Measurements from ENCODE around the gene HRK. TPM values are rescaled to one million over a fixed set of nuclear protein-coding genes. Genes with fewer than 3 reads are reported as not detected.
A peak's percentile ranks its signal among the peaks of the same experiment; 100 is the strongest.

Gene HRK
- total and polyA plus RNA-seq, 8 donors = 0.06 to 0.25 (median 0.18) TPM; not detected in 5

GRCh38 chr12:116916714-116917114, 35.5 kb upstream of the HRK start:
- TF ChIP-seq EP300 (IDR thresholded peaks at IDR 0.05) = no peak
- no peak for TF ChIP-seq POLR2A (IDR thresholded peaks at IDR 0.05)
- no peak for TF ChIP-seq POLR2AphosphoS5 (IDR thresholded peaks at IDR 0.05)
- TF ChIP-seq, protein P1, sequence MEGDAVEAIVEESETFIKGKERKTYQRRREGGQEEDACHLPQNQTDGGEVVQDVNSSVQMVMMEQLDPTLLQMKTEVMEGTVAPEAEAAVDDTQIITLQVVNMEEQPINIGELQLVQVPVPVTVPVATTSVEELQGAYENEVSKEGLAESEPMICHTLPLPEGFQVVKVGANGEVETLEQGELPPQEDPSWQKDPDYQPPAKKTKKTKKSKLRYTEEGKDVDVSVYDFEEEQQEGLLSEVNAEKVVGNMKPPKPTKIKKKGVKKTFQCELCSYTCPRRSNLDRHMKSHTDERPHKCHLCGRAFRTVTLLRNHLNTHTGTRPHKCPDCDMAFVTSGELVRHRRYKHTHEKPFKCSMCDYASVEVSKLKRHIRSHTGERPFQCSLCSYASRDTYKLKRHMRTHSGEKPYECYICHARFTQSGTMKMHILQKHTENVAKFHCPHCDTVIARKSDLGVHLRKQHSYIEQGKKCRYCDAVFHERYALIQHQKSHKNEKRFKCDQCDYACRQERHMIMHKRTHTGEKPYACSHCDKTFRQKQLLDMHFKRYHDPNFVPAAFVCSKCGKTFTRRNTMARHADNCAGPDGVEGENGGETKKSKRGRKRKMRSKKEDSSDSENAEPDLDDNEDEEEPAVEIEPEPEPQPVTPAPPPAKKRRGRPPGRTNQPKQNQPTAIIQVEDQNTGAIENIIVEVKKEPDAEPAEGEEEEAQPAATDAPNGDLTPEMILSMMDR (IDR thresholded peaks at IDR 0.05) = no peak
- peak; percentile 37 to 75 for DNase-seq
- peaks cover 43 to 95% (median 69%) of the 10 kb centered on the region in 4 donors for H3K4me1 ChIP-seq
- H3K27me3 ChIP-seq = no peaks in the 10 kb centered on the region
- intact Hi-C loops (cut with DNase I; ENCODE audit: low total_unique reads) = no loop called here
- peak overlapping the region; percentile 24 to 79 (median 50) for H3K27ac ChIP-seq
- no peaks in the 10 kb centered on the region for H3K9me3 ChIP-seq
- H3K4me3 ChIP-seq = no peak overlapping the region
- 35 to 48% (median 39%) methylated on average over 5 of the region's 5 CpGs for WGBS, 5 donors
- peaks cover 0 to 4% (median 0%) of the 10 kb centered on the region in 4 donors for H3K36me3 ChIP-seq

- DNase-seq = peak in 1 of 2 donors; percentile 48
- H3K4me1 ChIP-seq = peaks cover 44 to 95% (median 73%) of the 10 kb centered on the region in 4 donors
- intact Hi-C loops (cut with DNase I; ENCODE audit: low total_unique reads) = no loop called here
These were observed 34.9 kb upstream of the HRK start for GRCh38 chr12:116916122-116916521.

GRCh38 chr12:116915326-116915725, 34.1 kb upstream of the HRK start:
- 100% methylated on average over 1 of the region's 1 CpG for WGBS, 5 donors
- no peak overlapping the region for H3K4me3 ChIP-seq
- no peak for DNase-seq
- intact Hi-C loops (cut with DNase I; ENCODE audit: low total_unique reads) = no loop called here
- H3K4me1 ChIP-seq = peaks cover 36 to 88% (median 68%) of the 10 kb centered on the region in 4 donors
- peak overlapping the region in 4 of 5 donors; percentile 35 to 79 (median 73) for H3K27ac ChIP-seq
- no peak for TF ChIP-seq EP300 (IDR thresholded peaks at IDR 0.05)
- TF ChIP-seq POLR2A (IDR thresholded peaks at IDR 0.05) = no peak
- TF ChIP-seq, protein P1 (IDR thresholded peaks at IDR 0.05) = no peak
- TF ChIP-seq POLR2AphosphoS5 (IDR thresholded peaks at IDR 0.05) = no peak
- H3K36me3 ChIP-seq = peaks cover 0 to 4% (median 0%) of the 10 kb centered on the region in 4 donors
- no peaks in the 10 kb centered on the region for H3K27me3 ChIP-seq
- H3K9me3 ChIP-seq = no peaks in the 10 kb centered on the region

More at GRCh38 chr12:116916122-116916521, 34.9 kb upstream of the HRK start:
- TF ChIP-seq POLR2A (IDR thresholded peaks at IDR 0.05) = no peak
- TF ChIP-seq, protein P1 (IDR thresholded peaks at IDR 0.05) = no peak
- no peak for TF ChIP-seq POLR2AphosphoS5 (IDR thresholded peaks at IDR 0.05)
- no peak for TF ChIP-seq EP300 (IDR thresholded peaks at IDR 0.05)
- peaks cover 0 to 4% (median 0%) of the 10 kb centered on the region in 4 donors for H3K36me3 ChIP-seq
- peak overlapping the region; percentile 24 to 79 (median 50) for H3K27ac ChIP-seq
- H3K27me3 ChIP-seq = no peaks in the 10 kb centered on the region
- H3K4me3 ChIP-seq = no peak overlapping the region
- H3K9me3 ChIP-seq = no peaks in the 10 kb centered on the region

GRCh38 chr12:116910645-116911451, 29.6 kb upstream of the HRK start, which contains the start of gene FBXW8:
Gene FBXW8, plus strand, starts transcription at chr12:116910950. Its CDS starts 88 bp downstream, at chr12:116911038.
- 0 to 1% (median 1%) methylated on average over 11 to 81 of the region's 82 CpGs for WGBS, 5 donors
- peak within 1 kb of the TSS; percentile 85 to 93 (median 92) for H3K27ac ChIP-seq
- TF ChIP-seq EP300 (IDR thresholded peaks at IDR 0.05) (no peak), POLR2AphosphoS5 (IDR thresholded peaks at IDR 0.05) (peak; percentile 15 to 74 (median 22))
- intact Hi-C loops (cut with DNase I; ENCODE audit: low total_unique reads) = no loop called here
- DNase-seq = peak; percentile 71 to 93
- peak within 1 kb of the TSS; percentile 86 to 99 (median 94) for H3K4me3 ChIP-seq
- H3K36me3 ChIP-seq = peaks cover 0 to 4% (median 0%) of the 10 kb centered on the region in 4 donors
- H3K9me3 ChIP-seq = no peaks in the 10 kb centered on the region
- peaks cover 12 to 43% (median 30%) of the 10 kb centered on the region in 4 donors for H3K4me1 ChIP-seq
- no peaks in the 10 kb centered on the region for H3K27me3 ChIP-seq

All from stomach (tissue), 9 donors.